ENCODE results near the gene BHLHE40.

- TF ChIP-seq ZNF274 (IDR thresholded peaks at IDR 0.05; ENCODE audit: low read depth, low read length) (no peak), SUZ12 (IDR thresholded peaks at IDR 0.05; ENCODE audit: extremely low read depth, insufficient read depth, insufficient read length) (no peak)
Observed at GRCh38 chr3:4981294-4981664, 2.0 kb downstream of the BHLHE40 start.
